ENCODE data around the gene METAP1.
"Not testable (repeated sequence)": the region's sequence is repeated elsewhere in the genome, so short reads cannot be mapped to it uniquely, and the experiment has no call there.

METAP1 gene

DNA sequence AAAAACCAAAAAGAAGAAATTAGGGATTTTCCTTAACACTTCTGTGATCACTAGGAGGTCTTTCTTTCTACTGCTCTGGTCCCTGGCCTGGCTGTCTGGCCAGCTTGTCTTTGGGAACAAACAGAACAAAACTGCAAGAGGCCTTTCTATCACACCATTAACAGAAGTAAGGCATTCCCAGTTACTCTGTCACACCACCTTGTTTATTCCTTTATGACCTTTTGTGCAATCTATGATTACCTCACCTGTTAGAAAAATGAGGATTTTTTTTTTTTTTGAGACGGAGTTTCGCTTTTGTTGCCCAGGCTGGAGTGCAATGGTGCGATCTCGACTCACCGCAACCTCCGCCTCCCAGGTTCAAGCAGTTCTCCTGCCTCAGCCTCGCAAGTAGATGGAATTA lies 3.0 kb downstream of the METAP1 start:
- DNase-seq, result no peak

DNA sequence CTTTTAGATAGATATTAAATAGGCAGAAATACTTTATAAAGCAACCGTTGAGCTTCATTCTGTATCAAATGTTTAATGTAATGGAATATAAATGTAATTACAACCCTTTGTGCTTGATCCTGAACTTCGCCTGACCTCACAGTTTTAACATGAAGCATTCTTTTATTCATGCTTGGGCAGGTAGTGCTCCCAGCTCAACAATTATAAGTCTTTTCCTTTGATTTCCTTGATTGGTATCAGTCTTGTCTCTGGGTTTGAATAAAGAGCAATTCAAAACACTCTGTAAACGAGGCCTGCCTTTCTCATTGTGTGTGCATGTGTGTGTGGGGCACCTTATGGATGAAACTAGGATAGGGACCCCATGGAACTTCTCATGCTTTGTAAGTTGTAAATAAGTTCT lies 6.8 kb downstream of the METAP1 start:
- DNase-seq, result no peak

- no peak for DNase-seq
These were observed 12.5 kb downstream of the METAP1 start for GRCh38 chr4:99008051-99008450.

GRCh38 chr4:99011910-99012309 lies 16.4 kb downstream of the METAP1 start:
- no peak for DNase-seq

DNA sequence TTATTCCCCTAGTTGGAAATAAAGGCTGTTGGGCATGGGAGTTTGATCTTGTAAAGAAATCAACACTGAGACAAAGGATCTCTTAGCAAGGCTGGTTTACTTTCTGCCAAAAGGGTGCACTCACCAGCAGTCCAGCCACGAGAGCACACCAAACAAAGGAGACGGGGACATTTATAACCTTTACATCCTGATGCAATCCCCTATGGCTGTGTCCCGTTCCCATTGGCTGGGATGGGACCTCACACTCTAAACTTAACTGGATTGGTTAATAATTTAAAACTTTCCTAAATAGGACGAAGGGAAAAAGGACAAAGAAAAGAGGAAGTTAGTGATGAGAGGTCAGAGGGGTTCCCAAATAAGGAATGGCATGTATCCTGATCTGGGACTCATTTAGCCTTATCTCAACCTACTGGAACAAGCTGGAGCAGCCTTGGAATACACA lies 17.9 kb downstream of the METAP1 start:
- no peak for DNase-seq

DNA sequence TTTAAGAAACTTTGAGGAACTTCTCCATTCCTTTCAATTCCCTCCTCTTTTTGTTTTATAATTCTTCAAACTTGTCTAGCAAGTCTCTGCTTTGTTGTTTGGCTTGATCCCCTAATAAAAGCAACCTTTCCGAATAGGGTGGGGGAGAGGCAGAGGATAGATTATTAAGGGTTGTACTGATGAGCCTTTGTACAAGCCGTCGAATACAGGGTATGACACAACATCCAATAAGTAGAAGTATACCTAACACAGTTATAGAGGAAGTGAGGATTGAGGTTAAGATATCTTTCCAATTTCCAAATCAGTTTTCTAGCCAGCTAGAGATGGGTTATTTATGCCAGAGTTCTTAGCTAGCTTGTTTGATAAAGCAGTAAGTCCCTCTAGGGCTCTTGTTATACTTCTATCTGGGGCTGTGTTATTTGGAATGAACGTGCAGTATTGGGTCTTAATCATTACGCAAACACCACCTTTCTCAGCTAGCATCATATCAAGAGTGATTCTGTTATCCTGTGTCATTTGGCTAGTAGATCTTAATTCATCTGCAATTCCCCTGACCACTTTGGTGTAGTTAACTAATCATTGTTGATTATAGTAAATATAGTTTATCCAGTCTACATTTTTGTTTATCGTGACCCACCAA lies 18.5 kb downstream of the METAP1 start:
- DNase-seq, result no peak

GRCh38 chr4:99021386-99021785 lies 25.9 kb downstream of the METAP1 start:
- DNase-seq, result no peak

DNA sequence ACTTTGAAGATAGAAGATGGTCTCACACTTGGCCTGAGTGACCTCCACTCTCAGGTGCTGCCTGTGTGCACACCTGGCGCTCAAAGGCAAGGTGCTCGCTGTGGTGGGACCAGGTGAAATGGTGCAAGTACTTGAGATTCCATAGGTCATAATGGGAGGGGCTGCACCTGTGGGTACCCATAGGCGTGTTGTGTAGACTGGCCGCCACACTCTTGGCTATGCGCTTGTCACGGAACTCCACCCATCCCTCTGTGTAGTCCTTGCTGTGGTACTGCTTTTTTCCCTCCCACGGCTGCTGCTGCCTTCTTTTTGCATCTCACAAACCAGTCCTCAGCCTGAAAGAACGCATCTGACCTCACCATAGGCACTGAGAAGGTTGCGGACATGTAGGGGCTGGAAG lies 27.0 kb downstream of the METAP1 start:
- no peak for DNase-seq

DNA sequence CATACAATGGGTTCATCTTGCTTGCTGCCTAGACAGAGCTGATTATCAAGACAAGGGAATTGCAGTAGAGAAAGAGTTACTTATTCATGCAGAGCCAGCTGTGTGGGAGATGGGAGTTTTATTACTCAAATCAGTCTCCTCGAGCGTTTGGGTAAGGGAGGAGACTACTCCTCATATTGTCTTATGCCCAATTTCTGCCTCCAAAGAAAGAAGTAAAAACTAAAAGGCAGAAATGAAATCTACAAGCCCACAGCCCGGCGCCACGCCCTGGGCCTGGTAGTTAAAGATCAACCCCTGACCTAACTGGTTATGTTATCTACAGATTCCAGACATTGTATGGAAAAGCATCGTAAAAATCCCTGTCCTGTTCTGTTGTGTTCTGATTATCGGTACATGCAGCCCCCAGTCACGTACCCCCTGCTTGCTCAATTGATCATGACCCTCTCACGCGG lies 28.3 kb downstream of the METAP1 start:
- not testable (repeated sequence) for DNase-seq

- DNase-seq, result no peak
These were observed 29.2 kb downstream of the METAP1 start for GRCh38 chr4:99024481-99025275.

DNA sequence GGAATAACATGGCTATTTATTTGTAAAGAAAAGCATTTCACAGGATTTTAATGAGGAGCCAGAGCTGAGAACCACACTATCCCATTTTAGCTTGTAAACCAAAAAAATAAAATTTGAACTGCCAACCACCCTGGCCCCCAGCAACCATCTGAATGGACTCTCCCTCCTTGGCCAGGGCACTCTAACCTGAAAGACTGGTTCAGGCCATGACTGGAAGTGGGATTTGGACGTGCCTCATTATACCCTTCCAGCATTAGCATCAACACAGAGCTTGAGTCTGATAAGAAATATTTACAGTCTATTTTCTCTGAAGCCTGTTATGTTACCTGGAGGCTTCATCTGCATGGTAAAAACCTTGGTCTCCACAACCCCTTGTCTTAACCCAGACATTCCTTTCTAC lies 30.0 kb downstream of the METAP1 start:
- no peak for DNase-seq

GRCh38 chr4:99027304-99027703 lies 31.8 kb downstream of the METAP1 start:
- DNase-seq, result no peak

DNA sequence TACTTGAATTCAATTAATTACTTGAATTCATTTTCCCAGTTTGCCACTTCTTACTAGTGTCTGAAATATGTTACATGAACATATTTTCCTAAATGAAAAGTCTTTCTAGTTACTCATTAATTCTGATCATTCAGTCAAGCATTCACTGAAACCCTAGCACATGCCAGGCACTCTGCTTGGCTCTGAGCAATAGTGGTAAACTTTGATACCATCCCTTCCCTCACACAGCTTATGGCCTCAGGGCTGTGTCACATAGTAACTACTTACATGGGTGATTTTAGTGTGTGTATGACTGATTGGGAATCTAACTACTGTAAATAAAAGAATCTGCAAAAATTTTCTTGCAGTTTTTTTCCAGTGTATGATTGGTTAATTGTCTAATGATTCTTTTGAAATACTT lies 32.7 kb downstream of the METAP1 start:
- DNase-seq, result no peak

- no peak for DNase-seq
These were observed 33.7 kb downstream of the METAP1 start for GRCh38 chr4:99029018-99029735.

GRCh38 chr4:99029852-99030251 lies 34.3 kb downstream of the METAP1 start:
- no peak for DNase-seq

DNA sequence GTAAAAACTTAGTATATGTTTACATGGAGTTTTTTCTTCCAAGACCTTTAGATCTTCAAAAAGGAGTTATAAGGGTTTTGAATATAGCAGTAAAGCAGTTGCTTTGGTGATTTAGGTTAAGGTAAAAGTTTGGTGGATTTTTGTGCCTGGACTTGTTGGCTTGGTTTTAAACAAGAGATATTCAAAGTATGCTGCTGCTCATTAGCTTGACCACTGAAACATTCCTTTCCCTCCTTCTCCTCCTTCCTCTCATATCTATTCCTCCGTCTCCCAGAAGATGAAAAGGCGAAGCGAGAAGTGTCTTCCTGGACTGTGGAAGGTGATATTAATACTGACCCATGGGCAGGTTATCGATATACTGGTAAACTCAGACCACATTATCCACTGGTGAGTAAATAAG lies 38.4 kb downstream of the METAP1 start:
- no peak for DNase-seq

GRCh38 chr4:99038213-99038612 lies 42.7 kb downstream of the METAP1 start:
- DNase-seq, result no peak

GRCh38 chr4:99043346-99043745 lies 47.8 kb downstream of the METAP1 start:
- DNase-seq, result no peak

DNA sequence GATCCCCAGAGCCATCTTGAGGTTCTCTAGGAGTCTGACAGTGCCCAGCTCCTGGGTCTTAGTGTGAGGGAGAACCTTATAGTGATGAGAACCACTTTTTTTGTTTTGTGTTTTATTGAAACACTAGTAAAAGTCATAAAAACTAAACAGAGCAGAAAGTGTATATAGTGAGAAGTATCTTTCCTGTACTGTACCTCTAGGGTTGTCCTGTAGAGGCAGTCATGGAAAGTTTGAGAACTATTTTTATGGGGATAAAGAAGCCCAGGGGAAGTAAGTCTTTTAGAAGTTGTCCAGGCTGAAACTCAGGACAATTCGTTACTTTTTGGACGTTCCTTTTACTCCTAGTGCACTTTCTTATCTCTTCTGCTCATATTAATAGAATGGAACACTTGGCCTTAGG lies 52.2 kb downstream of the METAP1 start:
- no peak for DNase-seq

DNA sequence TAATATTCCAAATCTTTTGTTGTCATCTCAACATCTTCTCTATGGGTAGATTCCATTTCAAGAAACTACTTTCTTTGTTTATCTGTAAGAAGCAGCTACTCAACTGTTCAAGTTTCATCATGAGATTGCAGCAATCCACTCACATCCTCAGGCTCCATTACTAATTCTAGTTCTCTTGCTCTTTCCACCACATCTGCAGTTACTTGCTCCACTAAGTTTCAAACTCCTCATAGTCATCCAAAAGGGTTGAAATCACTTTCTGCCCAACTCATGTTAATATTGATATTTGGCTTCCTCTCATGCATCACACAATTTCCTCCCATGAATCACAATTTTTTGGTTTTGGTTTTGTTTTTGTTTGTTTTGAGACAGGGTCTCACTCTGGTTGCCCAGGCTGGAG lies 57.4 kb downstream of the METAP1 start:
- no peak for DNase-seq

GRCh38 chr4:99054428-99054994 lies 59.0 kb downstream of the METAP1 start:
- no peak for DNase-seq

DNA sequence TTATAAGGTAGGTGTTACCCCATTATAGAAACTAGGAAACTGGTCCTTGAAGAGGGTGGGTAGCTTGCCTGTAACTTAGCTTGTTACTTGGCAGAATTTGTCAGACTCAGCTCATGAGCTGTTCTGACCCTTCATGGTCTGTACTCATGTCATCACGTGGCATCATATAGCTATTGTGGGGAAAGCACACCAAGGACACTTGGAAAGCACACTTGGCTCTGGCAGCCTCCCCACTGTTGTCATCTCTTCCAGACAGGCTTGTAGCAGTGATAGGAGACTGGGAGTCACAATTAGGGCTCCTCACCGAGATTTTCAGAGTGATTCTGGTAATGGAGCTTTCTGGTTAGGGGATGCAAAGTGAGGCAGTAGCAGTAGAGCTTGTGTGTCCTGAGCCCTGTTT lies 62.7 kb downstream of the METAP1 start:
- DNase-seq, result no peak

GRCh38 chr4:99059550-99059949 lies 64.0 kb downstream of the METAP1 start:
- no peak for DNase-seq
